IMR-90 (cell line): ENCODE data around the gene KCNK5. TPM values are rescaled to one million over a fixed set of nuclear protein-coding genes. Genes with fewer than 3 reads are reported as not detected.

ENCODE experiments used
- ATAC-seq: fragments of 200-7000 bp; cut with Tn5 transposase; 2 replicates; pipeline ENCODE4 v1.9.1; 2020; ENCODE audit warnings: low read depth, mild to moderate bottlenecking, moderate library complexity
- BruUV-seq: library from RNA; stranded (reverse); fragments of 400-500 nt; replicated peaks from 2 replicates; lab custom pipeline; 2021; lab: Mats Ljungman, UMichigan
- CTCF ChIA-PET: fragments of 300-600 bp; formaldehyde crosslinking; extraction: SDS; loops from one replicate; lab custom pipeline; 2021; ENCODE audit warnings: antibody characterized with exemption; lab: Yijun Ruan, JAX
- POLR2A ChIA-PET: fragments of 300-600 bp; sonication (Branson Sonifier 250); formaldehyde crosslinking; loops from one replicate; lab custom pipeline; 2022; ENCODE audit warnings: antibody characterized with exemption; ENCODE audit not compliant: unreplicated experiment; lab: Charles Lee
- DNase-seq: peaks from one replicate; pipeline ENCODE4 v3.0.0; 2013
- H2AFZ ChIP-seq: replicated peaks from 2 replicates; pipeline ENCODE3; 2013; ENCODE audit warnings: low read length, mild to moderate bottlenecking; ENCODE audit not compliant: poor library complexity
- H2AK5ac ChIP-seq: 2 replicates; pipeline ENCODE4 v1.6.1; 2013; ENCODE audit warnings: low read depth, low read length, inconsistent platforms
- H2AK9ac ChIP-seq: replicated peaks from 2 replicates; pipeline ENCODE3; 2013; ENCODE audit warnings: mild to moderate bottlenecking, low read depth, low read length, moderate library complexity; ENCODE audit not compliant: poor library complexity
- H2BK120ac ChIP-seq: 2 replicates; pipeline ENCODE4 v1.6.1; 2013; ENCODE audit warnings: low read depth, low read length, inconsistent platforms
- H2BK15ac ChIP-seq: 3 replicates; pipeline ENCODE4 v1.6.1; 2013; ENCODE audit warnings: low read depth, low read length, inconsistent platforms
- H2BK20ac ChIP-seq: 2 replicates; pipeline ENCODE4 v1.6.1; 2013; ENCODE audit warnings: low read depth, mild to moderate bottlenecking, inconsistent platforms, low read length, moderate library complexity
- H2BK5ac ChIP-seq: 2 replicates; pipeline ENCODE4 v1.6.1; 2013; ENCODE audit warnings: mild to moderate bottlenecking, low read depth, low read length, inconsistent platforms; ENCODE audit not compliant: poor library complexity, severe bottlenecking
- H3K14ac ChIP-seq: replicated peaks from 2 replicates; pipeline ENCODE4 v1.6.1; 2013; ENCODE audit warnings: low read depth, low read length, inconsistent platforms
- H3K18ac ChIP-seq: 2 replicates; pipeline ENCODE4 v1.6.1; 2013; ENCODE audit warnings: low read depth, low read length, control low read depth
- H3K23ac ChIP-seq: 2 replicates; pipeline ENCODE4 v1.6.1; 2013; ENCODE audit warnings: low read depth, low read length, inconsistent platforms
- H3K27ac ChIP-seq: 2 replicates; pipeline ENCODE4 v1.5.1; 2013; ENCODE audit warnings: mild to moderate bottlenecking, control low read depth, low read length; ENCODE audit not compliant: insufficient read depth
- H3K27me3 ChIP-seq: 2 replicates; pipeline ENCODE4 v1.6.1; 2013; ENCODE audit warnings: low read length; ENCODE audit not compliant: control insufficient read depth, insufficient read depth
- H3K36me3 ChIP-seq: 2 replicates; pipeline ENCODE4 v1.6.1; 2013; ENCODE audit warnings: low read length, mixed read lengths; ENCODE audit not compliant: control insufficient read depth, insufficient read depth
- H3K4ac ChIP-seq: 2 replicates; pipeline ENCODE4 v1.6.1; 2013; ENCODE audit warnings: low read depth, low read length, inconsistent platforms
- H3K4me1 ChIP-seq: 2 replicates; pipeline ENCODE4 v1.6.1; 2013; ENCODE audit warnings: low read length, mixed read lengths; ENCODE audit not compliant: control insufficient read depth, insufficient read depth
- H3K4me2 ChIP-seq: 2 replicates; pipeline ENCODE4 v1.6.1; 2013; ENCODE audit warnings: low read depth, mild to moderate bottlenecking, control low read depth, low read length, moderate library complexity
- H3K4me3 ChIP-seq: 2 replicates; pipeline ENCODE4 v1.5.1; 2013; ENCODE audit warnings: low read depth, mild to moderate bottlenecking, control low read depth, low read length, moderate library complexity; ENCODE audit not compliant: insufficient read depth
- H3K56ac ChIP-seq: 2 replicates; pipeline ENCODE4 v1.6.1; 2013; ENCODE audit warnings: low read length, inconsistent platforms; ENCODE audit not compliant: insufficient read depth; ENCODE audit errors: extremely low read depth
- H3K79me1 ChIP-seq, 2 experiments: 2 replicates each; pipeline ENCODE4 v1.6.1; 2013; ENCODE audit warnings: low read length in 2 of 2, inconsistent platforms in 1 of 2, low read depth in 1 of 2
- H3K9ac ChIP-seq: 2 replicates; pipeline ENCODE4 v1.6.1; 2013; ENCODE audit warnings: low read depth, low read length, control low read depth
- H3K9me1 ChIP-seq: 2 replicates; pipeline ENCODE4 v1.6.1; 2013; ENCODE audit warnings: low read length, inconsistent platforms; ENCODE audit not compliant: insufficient read depth
- H3K9me3 ChIP-seq: 2 replicates; pipeline ENCODE4 v1.6.1; 2013; ENCODE audit warnings: low read length; ENCODE audit not compliant: control insufficient read depth, insufficient read depth
- H4K20me1 ChIP-seq: 2 replicates; pipeline ENCODE4 v1.6.1; 2013; ENCODE audit warnings: low read length, inconsistent platforms; ENCODE audit not compliant: insufficient read depth
- H4K5ac ChIP-seq: 2 replicates; pipeline ENCODE4 v1.6.1; 2013; ENCODE audit warnings: mild to moderate bottlenecking, low read depth, low read length, control low read depth
- H4K8ac ChIP-seq, 2 experiments: 2 replicates each; pipeline ENCODE4 v1.6.1; 2013; ENCODE audit warnings: low read depth in 2 of 2, low read length in 2 of 2, control low read depth in 1 of 2, inconsistent platforms in 1 of 2
- H4K91ac ChIP-seq: 2 replicates; pipeline ENCODE4 v1.6.1; 2013; ENCODE audit warnings: low read depth, low read length, inconsistent platforms; ENCODE audit not compliant: insufficient read depth
- POLR2A ChIP-seq: IDR thresholded peaks from 2 replicates; pipeline ENCODE4 v1.6.1; 2012; ENCODE audit warnings: mild to moderate bottlenecking, low read depth, low read length
- RFX5 ChIP-seq: IDR thresholded peaks from 2 replicates; pipeline ENCODE4 v1.8.0; 2012; ENCODE audit warnings: low read depth, mild to moderate bottlenecking, low read length, moderate library complexity
- WGBS, 2 experiments: methylation state at CpG; one replicate each; pipeline versions ENCODE4 v1.1.5 to v1.1.7; 2013; ENCODE audit warnings: missing lambda C conversion rate in 2 of 2; ENCODE audit not compliant: insufficient read length in 1 of 2; ENCODE audit errors: extremely low coverage in 2 of 2; 5-methylcytosine and 5-hydroxymethylcytosine counted together
- dilution Hi-C: fragments of 300-500 bp; cut with HindIII; formaldehyde crosslinking; loops from one replicate; pipeline ENCODE4 v1.14.3; 2018; ENCODE audit warnings: low sequenced_read_pairs; ENCODE audit not compliant: unreplicated experiment
- in situ Hi-C: fragments of 300-500 bp; cut with MboI; formaldehyde crosslinking; loops from 3 replicates; pipeline ENCODE4 v1.14.3; 2019; ENCODE audit warnings: low sequenced_read_pairs, inconsistent platforms, mixed read lengths
- intact Hi-C: fragments of 100-400 bp; cut with micrococcal nuclease; formaldehyde crosslinking; loops from 2 replicates; pipeline ENCODE4 v1.10.0; 2022
- polyA plus RNA-seq, 3 experiments: library from polyadenylated mRNA; depleted of rRNA; stranded (reverse); fragments of >200 nt; gene quantifications; 2 replicates each; pipeline ENCODE4 v1.2.3, GENCODE V29; 2012; ENCODE audit warnings: low replicate concordance in 1 of 3
- total RNA-seq: library from RNA; depleted of rRNA; stranded (reverse); fragments of >200 nt; gene quantifications from 2 replicates; pipeline ENCODE4 v1.2.3, GENCODE V29; 2012
- TF ChIP-seq, protein P1 (sequence below): fragments of 150-350 bp; IDR thresholded peaks from 2 replicates; pipeline ENCODE4 v1.6.1; 2017; ENCODE audit warnings: mild to moderate bottlenecking, antibody characterized with exemption, low read length, low read depth

The KCNK5 gene
- total and polyA plus RNA-seq, 2 of the 4 experiments (the other 2 are of a cell fraction) = not detected

DNA sequence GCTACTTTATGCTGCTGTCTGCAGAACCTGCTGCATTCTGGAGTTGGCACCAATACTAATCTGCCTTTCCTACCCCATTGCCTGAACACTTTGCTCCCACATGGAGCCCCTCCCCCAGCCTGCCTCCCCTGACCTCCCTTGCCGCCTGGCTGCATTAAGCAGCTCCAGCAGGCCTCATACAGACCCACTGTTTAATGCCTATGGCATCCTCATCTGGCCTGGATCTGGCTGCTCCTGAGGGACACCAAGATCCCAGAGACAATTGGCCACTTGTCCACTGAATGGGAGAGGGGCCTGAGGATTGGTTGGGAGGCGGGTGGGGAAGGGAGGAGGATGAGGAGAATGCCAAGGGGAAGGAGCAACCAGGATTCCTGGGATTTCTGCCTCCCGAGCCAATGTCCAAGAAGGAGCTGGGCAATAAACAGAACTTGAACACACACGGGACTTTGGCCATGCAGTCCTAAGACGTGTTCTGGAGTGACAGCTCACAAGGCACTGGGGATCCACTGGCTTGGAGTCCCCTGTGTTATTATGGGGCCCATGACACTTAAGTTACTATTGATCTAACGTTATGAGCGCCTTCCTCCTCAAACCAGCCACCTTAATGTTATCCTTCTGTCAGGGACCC is 10.4 kb upstream of the KCNK5 start:
- Histone ChIP-seq H3K4me2 (no peak overlapping the region), H3K79me1 (no peaks in the 10 kb centered on the region), H3K27ac (no peak overlapping the region), H2BK15ac (no peak overlapping the region), H2BK20ac (no peak overlapping the region), H4K5ac (no peak overlapping the region), H3K4me1 (no peaks in the 10 kb centered on the region), H2BK120ac (no peak overlapping the region), H4K20me1 (no peaks in the 10 kb centered on the region), H3K4ac (no peak overlapping the region), H4K8ac (no peak overlapping the region), H3K9me1 (no peaks in the 10 kb centered on the region), H3K9ac (no peak overlapping the region), H2AFZ (no peak overlapping the region), H2BK5ac (no peak overlapping the region), H4K91ac (no peak overlapping the region), H3K23ac (no peak overlapping the region), H3K36me3 (no peaks in the 10 kb centered on the region), H3K18ac (no peak overlapping the region), H3K27me3 (no peaks in the 10 kb centered on the region), H2AK9ac (no peak overlapping the region), H3K56ac (no peak overlapping the region), H2AK5ac (no peak overlapping the region), H3K9me3 (no peaks in the 10 kb centered on the region), H3K14ac (no peak overlapping the region), H3K4me3 (no peak overlapping the region)
- TF ChIP-seq RFX5 = no peak
- TF ChIP-seq, protein P1, sequence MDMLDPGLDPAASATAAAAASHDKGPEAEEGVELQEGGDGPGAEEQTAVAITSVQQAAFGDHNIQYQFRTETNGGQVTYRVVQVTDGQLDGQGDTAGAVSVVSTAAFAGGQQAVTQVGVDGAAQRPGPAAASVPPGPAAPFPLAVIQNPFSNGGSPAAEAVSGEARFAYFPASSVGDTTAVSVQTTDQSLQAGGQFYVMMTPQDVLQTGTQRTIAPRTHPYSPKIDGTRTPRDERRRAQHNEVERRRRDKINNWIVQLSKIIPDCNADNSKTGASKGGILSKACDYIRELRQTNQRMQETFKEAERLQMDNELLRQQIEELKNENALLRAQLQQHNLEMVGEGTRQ = no peak
- TF ChIP-seq POLR2A = no peak
- intact Hi-C loops (no loop called here), in situ Hi-C loops (no loop called here), dilution Hi-C loops (no loop called here)
- no peak for ATAC-seq
- CTCF ChIA-PET = no interaction called here
- POLR2A ChIA-PET = no interaction called here
- no TSS peak for BruUV-seq
- DNase-seq = no peak
- 45% methylated on average over 2 of the region's 7 CpGs; no CpG with 5 or more reads in 1 of the 2 experiments for WGBS, 2 experiments
